HG03135 (cell line): ENCODE results near the gene FASTK.

Experiments used
- ATAC-seq: cut with Tn5 transposase; IDR thresholded peaks from one replicate; pipeline ENCODE4 v1.9.1; 2021; ENCODE audit warnings: mild to moderate bottlenecking, moderate library complexity; ENCODE audit not compliant: unreplicated experiment

The FASTK gene

DNA sequence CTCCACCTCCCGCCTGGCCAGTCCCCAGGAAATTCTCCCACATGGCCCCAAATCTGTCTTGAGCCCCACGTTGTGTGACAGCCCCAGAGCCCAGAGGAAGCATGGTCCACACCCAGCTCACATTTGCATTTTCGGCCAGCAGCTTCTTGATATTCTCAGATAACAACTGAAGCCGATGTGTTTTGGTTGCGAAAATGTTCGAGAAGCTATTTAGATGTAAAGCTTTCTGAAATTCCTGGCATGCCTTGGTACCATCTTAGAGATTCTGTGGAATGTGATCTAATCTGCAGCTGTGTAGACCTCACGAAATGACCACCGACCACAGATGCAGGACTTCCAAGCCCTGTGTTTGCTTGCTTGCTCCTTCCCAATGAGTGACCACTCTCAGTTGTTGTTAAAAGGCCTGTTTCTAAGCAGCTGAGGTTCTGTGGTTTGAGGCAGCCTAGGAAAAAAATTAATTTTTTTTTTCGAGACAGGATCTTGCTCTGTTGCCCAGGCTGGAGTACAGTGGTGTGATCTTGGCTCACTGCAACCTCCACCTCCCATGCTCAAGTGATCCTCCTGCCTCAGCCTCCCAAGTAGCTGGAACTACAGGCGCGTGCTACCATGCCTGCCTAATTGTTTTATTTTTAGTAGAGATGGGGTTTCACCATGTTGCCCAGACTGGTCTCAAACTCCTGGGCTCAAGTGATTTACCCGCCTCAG lies 12.4 kb downstream of the FASTK start:
- no peak for ATAC-seq

DNA sequence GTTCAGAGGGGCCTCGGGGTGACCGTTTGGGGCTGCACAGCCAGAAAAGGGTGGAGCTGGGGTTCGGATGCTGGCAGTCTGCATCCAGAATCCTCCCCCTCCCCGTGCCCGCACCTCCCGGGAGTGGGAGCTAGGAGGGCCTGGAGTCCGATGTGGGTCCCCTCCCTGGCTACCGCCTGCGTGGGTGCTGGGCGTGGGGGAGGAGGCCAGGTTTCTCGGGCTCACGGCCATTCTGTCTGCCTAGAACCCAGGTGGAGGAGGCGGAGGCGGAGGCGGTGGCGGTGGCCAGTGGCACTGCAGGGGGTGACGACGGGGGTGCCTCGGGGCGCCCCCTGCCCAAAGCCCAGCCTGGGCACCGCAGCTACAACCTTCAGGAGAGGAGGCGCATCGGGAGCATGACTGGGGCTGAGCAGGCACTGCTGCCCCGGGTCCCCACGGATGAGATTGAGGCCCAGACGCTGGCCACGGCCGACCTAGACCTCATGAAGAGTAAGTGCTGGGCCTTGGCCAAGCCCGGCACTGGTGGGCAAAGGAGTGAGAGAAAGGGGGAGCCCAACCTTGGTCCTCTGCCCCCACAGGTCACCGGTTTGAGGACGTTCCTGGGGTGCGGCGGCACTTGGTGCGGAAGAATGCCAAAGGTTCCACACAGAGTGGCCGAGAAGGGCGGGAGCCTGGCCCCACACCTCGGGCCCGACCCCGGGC lies 14.2 kb downstream of the FASTK start:
- ATAC-seq: no peak

DNA sequence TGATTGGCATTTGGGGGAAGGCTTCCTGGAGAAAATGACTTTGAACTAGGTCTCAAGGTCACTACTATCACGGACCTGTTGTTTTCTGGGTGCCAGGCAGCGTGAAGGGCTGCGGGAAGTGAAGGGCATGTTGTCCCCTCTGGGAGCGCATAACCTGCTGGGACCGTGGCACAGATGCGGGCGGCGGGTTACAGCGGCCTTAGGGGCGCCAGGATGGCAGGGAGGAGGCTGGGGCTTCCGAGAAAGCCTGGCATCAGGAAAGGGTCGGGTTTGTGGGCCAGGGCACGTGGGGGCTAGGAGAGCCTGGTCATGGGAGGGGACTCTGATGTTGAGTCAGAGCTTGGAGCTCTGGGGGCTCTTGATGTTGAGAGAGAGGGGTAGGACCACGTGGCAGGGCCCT lies 15.1 kb downstream of the FASTK start:
- no peak for ATAC-seq

DNA sequence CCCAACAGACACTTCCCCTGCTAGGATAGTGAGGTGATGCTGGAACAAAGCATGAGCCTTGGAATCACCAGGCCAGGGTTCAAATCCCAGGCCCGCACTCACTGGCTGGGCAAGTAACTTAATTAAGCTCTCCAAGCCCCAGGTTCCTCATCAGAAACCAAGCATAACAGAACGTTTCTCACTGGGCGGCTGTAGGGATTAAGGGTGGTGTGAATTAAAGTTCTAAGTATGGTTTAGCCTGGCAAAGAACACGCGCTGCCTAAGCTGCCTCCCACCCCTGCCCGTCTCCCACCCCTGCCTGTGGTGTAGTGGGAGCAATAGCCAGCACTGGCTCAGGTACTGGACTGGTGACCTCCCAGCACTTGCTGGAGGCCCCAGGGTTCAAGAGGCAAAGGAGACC lies 15.6 kb downstream of the FASTK start:
- ATAC-seq: no peak

DNA sequence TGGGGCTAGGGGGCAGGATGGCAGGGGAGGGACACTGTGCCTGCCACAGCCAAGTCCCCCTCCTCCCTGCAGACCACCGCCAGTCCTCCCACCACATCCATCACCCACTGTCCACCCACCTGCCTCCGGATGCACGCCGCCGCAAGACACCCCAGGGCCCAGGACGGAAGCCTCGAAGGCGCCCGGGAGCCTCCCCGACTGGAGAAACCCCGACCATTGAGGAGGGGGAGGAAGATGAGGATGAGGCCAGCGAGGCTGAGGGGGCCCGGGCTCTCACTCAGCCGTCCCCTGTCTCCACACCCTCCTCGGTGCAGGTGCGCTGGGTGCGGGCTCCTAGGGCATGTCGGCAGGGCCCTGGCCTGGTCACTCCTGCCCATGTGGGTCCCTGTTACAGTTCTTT lies 16.2 kb downstream of the FASTK start:
- ATAC-seq: no peak

DNA sequence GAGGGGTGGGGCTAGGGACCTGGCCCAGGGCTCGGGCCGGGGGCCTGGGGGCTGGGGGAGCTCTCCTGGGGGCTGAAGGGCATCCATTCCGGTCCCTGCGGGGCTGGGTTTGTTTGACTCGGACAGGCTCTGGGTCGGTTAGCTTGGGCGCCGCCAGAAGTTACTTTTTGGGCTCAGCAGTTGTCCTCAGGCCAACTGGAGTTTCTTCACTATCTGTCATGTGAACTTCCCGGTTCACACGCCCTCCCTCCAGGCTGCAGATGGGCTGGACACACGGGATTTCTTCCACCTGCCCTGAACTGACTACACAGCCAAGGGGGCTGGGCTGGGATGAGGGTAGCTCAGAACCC lies 17.4 kb downstream of the FASTK start:
- ATAC-seq: no peak

DNA sequence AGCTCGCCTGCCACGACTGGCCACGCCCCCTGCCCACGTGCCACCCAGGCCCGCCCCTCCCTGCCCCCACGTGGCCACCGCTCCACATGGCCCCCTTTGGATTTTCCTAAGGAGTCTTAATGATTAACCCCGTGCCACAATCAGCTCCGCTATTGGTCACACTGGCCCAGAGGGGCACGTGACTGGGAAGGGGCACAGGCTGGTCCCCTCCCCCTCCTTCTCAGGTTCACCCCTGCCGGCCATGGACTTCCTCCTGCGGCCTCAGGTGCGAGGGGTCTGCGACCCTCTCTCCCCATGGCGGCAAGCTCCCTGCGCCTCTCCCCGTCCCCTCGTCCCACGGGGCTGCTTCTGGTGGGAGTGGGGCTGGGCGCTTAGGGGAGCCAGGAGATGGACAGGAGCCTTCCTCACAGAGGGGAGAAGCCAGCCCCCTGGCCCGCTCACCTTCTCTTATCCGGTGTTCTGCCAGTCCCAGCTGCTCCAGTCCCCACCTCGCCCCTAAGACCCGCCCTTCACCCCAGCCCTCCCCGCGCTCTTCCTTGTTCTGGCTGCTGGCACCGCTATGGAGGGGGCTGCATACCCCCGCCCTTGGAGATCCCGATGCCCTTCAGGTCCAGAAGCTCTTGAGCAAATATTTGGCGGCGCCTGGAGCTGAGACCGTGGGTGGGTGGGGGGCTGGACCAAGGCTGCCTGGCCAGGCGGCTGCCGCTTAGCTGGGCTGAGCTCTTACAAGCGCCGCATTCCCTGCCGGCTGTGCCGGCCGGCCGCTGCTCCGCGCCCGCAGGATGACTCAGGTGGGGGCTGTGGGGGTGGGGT lies 18.0 kb downstream of the FASTK start:
- ATAC-seq: no peak

DNA sequence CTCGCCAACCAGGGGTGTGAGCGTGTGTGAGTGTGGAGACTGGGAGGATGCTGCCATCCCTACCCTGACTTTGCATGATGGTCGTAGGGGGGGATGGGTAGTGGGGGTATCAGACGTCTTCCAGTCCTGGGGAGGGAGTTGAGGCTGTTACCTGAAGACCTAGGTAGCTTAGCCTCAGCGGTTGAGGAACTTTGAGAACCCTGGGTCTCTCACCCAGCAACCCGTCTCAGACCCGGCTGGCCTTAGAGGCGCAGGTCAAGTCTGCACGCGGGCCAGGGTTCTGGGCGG lies 18.6 kb downstream of the FASTK start:
- ATAC-seq: no peak

DNA sequence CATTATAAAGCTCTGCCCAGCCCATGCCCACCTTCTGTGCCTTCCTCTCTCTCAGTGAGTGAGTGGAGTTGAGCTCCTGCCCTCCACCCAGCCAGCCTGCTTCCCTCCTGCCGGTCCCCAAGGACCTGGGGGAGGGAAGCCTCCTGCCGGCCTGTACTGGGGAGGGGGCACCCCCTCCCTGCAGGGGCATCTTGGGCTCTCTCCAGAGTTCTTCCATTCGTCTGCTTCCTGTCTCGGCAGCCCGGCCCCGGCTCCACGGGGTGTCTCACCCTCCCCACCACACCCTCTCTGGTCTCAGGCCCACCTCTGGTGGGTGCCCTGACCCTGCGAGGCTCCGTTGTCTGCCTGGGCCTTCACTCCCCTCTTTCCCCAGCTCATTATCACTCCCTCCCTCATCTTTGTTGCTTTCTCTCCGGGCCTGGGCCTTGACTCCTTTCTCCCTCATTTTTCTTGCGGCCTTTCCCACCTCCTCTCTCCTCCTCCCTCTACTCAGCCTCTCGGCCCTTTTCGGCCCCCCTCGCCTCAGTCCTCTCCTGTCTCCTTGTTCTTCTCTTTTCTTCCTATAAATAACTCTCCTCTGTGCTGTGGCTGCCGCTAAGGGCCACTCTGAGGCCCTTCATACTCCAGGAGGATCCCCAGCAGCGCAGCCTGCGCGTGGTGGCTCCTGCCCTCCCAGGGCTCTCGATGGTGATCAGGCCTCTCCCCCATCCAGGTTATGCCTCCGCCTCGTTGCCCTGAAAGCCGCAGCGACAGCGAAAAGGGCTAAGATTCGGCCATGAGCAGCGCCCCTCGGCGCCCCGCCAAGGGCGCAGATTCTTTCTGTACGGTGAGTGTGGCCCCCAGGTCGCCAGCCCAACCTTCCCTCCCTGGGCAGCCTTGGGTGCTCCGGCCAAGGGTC lies 19.1 kb downstream of the FASTK start:
- no peak for ATAC-seq

DNA sequence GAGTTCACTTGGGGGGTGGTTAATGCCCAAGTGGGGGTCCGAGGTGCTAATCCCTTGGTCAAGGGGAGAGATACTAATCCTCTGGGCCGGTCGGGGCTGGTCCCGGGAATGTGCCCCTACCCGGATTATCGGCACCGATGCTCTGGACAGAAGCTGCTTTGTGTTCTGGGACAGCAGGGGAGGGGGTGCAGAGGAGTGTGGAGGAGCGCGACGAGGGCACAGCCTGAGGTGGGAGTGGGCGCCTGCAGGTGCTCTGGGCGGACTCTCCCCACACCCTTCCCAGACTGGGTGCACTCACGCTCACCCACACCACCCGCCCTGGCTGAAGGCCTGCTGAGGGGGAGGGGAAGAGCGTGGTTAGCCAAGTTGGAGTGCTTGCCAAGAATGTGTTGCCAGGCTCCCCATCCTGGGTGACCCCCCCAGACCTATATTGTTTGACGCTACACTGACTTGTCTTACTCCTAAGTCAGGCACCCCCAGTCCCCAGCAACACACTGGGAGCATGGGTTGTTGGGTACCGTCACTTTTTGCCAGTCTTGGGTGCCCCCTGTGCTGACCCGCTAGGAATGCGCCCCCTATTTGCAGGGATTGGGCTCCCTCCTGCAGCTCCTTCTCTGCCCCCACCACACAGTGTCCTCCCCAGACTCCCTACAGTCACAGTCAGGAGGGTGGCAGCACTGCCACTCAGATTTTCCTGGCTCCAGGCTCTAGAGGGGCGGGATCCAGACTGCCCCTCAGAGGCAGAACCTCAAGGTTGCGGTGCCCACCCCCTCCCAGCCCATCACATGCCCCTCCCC lies 20.0 kb downstream of the FASTK start:
- no peak for ATAC-seq

DNA sequence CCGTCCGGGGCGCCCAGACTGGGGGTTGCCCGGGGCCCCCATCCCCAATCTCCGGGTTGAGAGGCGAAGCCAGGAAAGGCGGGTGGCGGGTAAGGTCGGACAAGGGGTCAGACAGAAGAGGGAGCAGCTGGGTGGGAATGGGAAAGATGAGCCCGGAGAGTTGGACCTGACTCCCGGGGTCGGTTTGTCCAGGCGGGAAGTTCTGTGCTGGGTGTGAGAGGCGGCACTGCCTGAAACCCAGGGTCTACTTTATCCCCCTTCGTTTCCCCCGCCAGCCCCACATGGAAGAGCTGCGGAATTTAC lies 20.5 kb downstream of the FASTK start:
- no peak for ATAC-seq

DNA sequence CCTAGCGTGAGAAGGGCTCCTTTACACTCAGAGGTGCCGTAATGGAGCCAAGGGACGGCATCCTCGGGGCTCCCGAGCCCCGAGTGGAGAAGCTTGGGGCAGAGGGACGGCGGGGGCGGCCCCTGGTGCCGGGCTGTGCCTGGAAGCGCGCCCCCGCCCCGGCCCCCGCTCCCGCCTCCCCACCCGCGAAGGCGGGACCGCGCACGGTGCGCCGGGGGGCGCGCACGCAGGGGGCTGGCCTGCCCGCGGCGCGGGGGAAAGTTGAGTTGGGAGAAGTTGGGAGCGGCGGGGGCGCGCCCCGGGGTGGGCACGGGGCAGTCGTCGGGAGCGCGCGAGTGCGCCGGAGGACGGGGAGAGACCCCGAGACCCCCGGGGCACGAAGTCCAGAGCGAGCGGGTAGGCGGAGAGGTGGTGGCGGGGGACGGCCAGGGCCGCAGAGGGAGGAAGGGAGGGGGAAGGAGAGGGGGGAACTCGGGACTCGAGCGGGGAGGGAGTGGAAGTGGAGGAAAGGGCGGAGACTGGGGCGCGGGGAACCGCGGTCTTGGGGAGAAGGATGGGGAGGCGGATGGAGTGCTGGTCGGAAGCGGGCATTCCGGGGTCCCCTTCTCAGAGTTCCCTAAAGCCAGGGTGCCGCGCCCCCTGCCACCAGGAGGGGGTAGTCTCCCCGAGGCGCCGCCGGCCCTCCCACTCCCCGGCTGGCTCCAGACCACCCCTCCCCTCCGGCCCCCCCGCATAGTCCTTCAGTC lies 21.1 kb downstream of the FASTK start, which contains the start of gene SLC4A2:
Gene SLC4A2, plus strand, starts transcription at position 223 of the 746 bp plus-strand sequence. CDS start 2,399 bp downstream, outside the sequence.
- ATAC-seq: peak; percentile 29

DNA sequence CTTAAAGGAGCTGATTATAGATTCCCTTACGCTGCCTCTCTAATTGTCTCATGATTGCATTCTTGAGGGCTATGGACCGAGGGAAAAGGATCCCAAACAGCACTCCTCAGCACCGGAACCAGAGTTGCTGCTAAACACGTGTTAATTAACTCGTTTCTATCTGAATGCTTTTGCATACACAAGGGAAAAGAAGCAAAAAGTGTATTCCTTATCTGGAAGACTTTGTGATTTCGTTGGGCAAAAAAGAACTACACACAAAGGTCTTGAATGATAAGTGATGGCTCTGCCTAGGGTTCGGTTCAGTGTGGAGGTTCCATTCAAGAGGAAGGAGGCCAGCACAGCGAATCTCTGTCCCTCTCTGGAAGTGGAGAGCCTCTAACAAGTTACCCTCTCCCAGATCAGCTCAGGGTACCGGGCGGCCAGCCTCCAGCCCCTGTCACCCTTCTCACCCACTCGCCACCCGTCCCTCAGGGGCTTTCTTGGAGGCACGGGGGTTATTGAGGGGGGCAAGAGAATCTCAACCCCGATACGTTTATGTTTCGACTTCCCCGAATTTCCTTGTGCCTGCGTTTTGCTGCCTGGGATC lies 21.7 kb downstream of the FASTK start:
- ATAC-seq: no peak

DNA sequence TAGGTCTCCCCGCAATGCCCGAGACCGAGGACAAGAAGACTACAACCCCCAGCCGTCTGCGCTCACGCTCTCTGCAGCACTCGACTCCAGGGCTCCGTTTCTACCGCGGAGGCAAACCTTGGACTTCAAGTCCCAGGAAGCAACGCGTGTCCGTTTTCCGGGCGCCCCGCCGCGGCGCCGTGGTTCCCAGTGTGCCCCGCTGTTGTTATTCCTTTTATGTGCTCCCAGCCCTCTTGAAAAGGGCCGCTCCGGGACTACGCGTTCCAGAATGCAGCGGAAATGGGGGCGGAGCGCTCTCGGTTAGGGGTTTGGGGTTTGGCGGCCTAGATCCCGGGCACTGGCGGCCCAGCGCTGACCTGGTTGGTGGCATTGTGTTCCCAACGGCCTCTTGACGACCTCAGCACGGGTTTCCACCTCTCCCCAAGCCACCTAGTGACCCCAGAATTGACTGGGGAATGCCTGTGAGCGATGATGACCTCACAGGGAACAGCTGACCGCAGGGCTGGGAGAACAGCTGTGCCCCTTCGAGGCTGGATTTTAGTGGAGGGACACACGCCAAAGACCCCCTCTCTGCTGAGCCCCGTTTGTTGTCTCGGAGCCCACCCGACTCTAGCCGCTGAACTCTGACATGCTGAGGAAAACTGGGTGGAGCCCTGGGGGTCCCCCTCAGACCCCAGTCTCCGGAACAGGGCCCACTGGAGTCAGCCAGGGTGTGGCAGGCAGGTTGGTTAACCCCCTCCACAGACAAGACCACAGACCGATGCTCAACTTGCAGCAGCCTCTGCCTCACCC lies 22.4 kb downstream of the FASTK start:
- ATAC-seq: peak; percentile 86

DNA sequence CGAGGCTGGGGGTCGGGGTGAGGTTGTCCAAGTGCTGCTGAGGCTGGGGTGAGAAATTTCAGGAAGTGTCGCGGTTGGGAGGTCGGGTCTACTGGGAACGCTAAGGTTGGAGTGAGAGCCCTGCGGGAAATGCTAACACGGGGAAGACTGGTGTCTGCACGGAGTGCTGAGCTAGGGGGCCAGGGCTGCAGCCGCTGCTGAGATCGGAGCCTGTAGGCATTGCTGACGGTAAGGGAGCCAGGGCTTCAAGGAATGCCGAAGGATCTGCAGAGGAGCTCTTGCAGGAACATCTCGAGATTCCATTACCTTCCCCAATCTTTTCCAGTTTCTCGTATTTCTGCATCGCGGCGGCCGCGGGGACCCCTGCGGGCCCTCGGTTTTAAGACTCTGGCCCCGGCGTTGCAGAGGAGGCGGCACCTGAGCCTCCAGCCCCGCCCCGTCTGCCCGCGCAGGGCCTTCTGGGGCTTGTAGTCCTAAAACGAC lies 23.1 kb downstream of the FASTK start, which contains the start of gene CDK5:
Gene CDK5, minus strand, starts transcription at position 392 of the 483 bp plus-strand sequence. Its CDS starts 49 bp downstream, at position 343.
- ATAC-seq: peak; percentile 8

DNA sequence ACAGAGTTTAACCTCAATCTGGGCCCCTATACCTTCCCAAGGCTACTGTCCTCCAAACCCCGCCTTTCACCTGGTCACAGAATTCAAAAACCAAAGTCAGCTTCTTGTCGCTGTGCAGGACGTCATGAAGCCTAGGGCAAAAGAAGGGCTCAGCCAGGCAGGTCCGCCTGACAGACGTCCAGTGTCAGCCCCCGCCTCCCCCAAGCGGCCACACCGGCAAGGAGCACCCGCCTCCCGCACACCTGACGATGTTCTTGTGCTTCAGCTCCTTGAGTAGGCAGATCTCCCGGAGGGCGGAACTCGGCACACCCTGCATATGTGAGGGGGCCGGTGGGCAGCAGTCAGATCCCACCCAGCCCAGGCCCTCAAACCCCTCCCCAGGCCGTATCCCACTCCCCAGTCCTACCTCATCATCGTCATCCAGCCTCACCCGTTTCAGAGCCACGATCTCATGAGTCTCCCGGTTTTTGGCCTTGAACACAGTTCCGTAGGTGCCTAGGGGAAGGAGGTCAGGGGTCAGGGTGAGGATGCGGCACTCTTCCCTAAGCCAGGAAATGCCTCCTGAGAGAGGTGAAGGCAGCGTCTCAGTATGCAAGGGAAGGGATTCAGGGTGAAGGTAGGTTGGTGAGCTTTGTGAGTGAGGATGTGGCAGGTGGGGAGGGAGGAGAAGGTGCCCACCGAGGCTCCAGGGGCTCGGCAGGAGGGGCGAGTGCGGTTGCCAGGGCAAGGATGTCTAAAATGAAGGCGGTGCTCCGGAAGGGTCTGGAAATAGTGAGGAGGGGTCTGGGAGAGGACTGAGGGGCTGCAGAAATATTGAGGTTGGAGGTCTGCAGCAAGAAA lies 23.7 kb downstream of the FASTK start:
- no peak for ATAC-seq

DNA sequence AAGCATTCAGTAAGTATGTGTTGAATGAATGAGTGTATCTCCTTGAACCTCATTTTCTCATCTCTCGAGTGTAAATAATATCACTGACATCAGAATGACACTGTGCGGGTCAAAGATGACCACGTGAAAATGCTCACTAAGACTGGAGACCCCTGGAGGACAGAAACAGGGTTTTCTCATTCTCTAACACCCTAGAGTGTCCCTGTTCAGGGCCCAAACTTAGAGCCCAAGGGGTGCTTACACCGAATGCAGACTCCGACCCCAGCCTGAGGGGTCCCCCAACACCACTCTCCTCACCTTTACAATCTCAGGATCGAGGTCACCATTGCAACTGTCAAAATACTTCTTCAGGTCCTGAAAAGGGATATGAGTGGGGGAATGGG lies 24.3 kb downstream of the FASTK start:
- ATAC-seq: no peak
